Measurements from ENCODE around the gene CCDC24. TPM values are rescaled to one million over a fixed set of nuclear protein-coding genes. Genes with fewer than 3 reads are reported as not detected.

CCDC24 gene
- polyA plus RNA-seq, 3 donors, result 1.8 to 5.9 (median 3.7) TPM

DNA sequence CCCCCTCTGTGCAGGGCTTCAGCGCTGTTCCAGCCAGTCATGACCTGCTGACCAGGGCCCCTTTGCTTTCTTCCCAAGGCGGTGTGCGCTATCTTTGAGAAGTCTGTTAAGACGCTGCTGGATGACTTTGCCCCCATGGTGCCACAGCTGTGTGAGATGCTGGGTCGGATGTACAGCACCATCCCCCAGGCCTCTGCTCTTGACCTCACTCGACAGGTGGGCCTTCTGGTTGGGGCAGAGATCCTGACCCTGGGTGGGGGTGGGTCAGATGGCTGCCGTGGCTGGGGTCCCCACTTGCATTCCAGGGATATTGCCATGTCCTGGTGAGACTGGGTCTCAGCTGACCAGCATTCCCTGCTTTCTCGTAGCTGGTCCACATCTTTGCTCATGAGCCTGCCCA is 30.6 kb upstream of the CCDC24 start:
- H3K27ac ChIP-seq (ENCODE audit: low read depth, low read length), result no peak overlapping the region
- WGBS, 3 donors, result 93 to 95% (median 94%) methylated on average over 8 of the region's 8 CpGs

DNA sequence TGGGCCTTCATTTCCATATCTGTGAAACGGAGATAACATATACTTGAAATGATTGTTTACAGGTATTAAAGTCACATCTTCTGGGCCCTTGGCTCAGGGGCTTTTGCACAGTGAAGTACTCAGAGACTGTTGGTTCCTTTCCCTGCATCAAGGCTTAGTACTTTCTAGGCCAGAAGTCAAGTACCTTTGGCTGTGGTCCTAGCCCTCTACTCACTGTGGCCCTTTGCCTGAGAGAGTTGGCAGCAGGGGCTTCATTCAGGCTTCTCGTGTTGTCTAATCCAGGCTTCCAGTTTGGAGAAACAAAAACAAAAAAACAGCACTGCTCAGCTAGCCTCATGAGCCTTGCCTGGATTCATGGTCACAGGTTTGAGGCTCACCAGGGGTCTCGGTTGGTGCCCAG is 29.7 kb upstream of the CCDC24 start:
- 81 to 91% (median 86%) methylated on average over 3 of the region's 3 CpGs for WGBS, 3 donors
- H3K27ac ChIP-seq (ENCODE audit: low read depth, low read length), result no peak overlapping the region

DNA sequence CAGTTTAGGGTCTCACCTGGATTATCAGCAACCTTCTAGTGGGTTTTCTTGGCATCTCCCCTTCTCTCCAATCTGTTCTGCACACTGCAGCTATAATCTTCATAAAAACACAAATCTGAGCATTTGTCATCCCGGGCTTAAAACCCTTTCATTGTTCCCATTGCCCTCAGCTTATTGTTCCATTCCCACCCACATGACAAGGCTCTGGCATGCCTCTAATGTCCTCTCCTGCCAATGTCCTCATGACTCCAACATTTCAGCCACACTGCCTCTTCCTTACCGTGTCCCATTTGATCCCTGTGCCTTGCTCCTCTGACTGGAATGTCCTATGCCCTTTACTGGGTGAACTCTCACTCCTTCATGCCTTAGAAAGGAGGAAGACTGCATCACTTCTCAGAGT is 29.1 kb upstream of the CCDC24 start:
- no peak overlapping the region for H3K27ac ChIP-seq (ENCODE audit: low read depth, low read length)
- WGBS, 3 donors, result 82 to 92% (median 85%) methylated on average over 2 of the region's 2 CpGs

DNA sequence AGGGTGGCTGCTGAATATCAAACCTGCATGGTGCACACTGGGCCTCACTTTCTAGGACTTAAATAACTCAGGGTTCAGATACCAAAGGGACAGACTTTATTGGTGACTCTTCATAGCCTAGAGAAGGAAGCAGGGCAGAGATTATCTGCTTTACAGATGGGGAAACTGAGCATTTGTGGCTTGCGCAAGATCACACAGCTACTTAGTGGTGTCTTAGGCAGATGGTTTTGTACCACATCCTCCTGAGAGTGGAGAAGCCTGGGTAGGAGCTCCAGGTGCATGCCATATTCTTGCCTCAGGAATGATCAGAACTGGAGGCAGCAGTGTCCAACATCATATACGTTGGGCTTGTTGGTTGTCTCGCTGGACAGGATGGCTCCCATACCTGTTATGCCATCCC is 28.4 kb upstream of the CCDC24 start:
- WGBS, 3 donors, result 84 to 90% (median 84%) methylated on average over 3 of the region's 3 CpGs
- H3K27ac ChIP-seq (ENCODE audit: low read depth, low read length), result no peak overlapping the region

DNA sequence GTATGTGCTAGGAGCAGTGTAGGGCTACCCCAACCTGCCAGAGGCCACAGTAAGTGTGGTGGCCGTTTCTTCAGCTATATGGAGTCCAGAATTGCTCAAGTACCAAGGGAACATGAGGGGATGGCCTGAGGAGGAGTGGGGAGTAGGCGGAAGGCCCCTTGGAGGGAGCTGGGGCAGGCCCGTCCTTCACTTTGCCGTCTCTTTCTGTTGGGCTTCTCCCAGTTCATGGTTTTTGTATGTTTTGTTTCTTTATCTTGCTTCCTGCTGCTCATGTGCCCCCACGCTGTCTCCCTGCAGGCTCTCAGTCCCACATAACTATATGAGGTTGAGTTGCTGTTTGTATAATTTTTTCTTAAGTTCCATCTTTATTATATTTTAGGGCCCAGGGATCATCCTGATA is 27.5 kb upstream of the CCDC24 start:
- WGBS, 3 donors, result 52 to 85% (median 68%) methylated on average over 5 of the region's 5 CpGs
- H3K27ac ChIP-seq (ENCODE audit: low read depth, low read length), result no peak overlapping the region

DNA sequence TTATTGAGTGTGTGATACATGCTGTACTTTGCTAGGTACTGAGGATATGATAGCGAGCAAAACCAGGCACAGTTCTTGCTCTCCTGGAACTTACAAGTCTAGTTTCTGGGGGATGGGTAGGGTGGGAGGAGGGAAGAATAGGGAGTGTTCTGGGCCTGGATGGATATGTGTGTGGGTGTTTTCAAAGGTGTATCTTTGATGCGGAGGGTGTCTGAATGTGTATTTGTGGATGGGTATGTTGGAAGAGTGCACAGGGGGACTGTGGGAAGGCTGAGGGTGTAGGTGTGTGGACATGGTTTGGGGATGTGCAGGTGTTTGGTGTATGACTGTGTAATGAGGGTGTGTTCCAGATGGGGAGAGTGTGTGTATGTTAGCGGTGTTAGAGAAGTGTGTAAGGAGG is 26.1 kb upstream of the CCDC24 start:
- no peak overlapping the region for H3K27ac ChIP-seq (ENCODE audit: low read depth, low read length)
- WGBS, 3 donors, result 86 to 91% (median 90%) methylated on average over 3 of the region's 3 CpGs

DNA sequence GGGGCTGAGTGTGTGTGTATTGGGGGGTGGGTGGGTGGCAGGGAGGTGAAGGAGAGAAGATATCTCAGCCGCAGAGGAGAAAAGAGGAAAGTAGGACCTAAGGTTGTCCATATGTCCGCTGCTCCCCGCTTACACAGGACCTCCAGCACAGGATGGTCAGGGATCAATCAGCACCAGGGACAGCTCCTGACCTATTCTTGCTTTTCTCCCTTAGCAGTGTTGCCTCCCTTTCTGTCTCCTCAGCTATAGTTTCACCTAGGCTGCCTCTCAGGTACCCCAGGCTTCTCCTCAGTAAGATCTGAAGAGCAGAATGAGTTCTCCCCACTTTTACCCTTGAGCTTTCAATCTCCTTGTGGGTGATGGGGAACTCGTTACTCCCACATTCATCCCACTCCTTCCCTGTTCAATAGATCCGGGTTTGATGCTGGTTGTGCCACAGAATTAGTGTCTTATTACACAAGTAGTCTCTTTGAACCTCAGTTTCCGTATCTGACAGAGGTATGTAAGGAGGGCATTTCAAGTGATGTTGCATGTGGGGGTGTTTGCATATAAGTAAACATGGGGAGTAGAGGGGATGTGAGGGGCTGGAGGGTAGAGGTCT is 23.0 kb upstream of the CCDC24 start:
- H3K27ac ChIP-seq (ENCODE audit: low read depth, low read length), result no peak overlapping the region
- 81 to 95% (median 89%) methylated on average over 6 of the region's 6 CpGs for WGBS, 3 donors

DNA sequence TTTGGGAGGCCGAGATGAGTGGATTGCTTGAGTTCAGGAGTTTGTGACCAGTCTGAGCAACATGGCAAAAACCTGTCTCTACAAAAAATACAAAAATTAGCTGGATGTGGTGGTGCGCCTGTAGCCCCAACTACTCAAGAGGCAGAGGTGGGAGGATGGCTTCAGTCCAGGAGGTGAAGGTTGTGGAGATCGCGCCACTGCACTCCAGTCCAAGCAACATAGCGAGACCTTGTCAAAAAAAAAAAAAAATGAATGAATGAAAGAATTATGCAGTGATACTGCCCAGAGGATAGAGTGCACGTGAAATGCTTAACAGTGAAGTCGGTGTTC is 22.0 kb upstream of the CCDC24 start:
- WGBS, 3 donors, result 47 to 60% (median 58%) methylated on average over 7 of the region's 7 CpGs
- no peak overlapping the region for H3K27ac ChIP-seq (ENCODE audit: low read depth, low read length)

DNA sequence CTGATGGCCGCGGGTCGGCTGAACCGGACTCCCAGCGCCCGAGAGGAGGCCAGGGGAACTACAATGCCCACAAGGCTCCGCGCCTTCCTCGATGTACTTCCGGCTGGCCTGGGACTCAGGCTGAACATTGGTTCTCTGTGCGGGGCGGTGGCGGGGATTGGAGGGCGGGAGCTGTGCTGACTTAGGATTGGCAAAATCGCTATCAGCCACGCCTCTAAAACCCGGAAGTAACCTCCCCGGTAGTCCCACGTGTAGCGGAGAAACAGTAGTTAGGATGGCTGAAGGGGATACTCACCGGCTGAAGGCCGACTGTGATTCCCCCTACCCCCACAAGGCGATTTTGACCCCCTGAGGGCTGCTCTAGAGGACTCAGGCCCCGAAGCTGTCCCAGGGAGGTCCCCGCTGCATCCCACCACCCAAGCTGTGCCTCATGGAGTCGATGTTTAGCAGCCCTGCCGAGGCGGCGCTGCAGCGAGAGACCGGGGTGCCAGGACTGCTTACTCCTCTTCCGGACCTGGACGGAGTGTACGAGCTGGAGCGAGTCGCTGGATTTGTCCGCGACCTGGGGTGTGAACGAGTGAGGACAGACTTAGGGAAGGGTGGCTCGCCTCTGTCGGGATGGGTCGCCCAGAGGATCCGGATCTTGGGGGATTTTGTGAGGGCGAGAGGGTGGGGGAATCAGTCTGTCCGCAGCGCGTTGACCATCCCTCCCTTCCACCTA is 21.5 kb upstream of the CCDC24 start, which contains the start of gene DPH2:
TSS of gene DPH2 (plus strand) at position 265 of the 721 bp plus-strand sequence. CDS start at position 431, 166 bp downstream.
- WGBS, 3 donors, result 0 to 1% (median 0%) methylated on average over 47 of the region's 47 CpGs
- H3K27ac ChIP-seq (ENCODE audit: low read depth, low read length), result no peak within 1 kb of the TSS

DNA sequence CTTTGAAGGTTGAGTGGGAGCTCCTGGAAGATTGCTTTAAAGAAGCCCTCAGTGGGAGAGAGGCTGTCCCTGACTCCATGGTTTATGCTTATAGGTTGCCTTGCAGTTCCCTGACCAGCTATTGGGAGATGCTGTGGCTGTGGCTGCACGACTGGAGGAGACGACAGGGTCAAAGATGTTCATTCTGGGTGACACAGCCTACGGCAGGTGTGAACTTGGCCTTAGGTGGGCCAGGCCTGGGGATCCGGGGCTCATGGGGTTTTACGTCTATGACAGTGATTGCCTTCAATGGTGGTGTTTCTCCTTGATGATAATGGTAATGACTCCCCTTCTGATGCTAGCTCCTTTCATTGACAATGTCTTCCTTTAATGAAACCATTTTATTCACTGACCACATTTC is 20.9 kb upstream of the CCDC24 start:
- WGBS, 3 donors, result 50 to 62% (median 52%) methylated on average over 5 of the region's 5 CpGs
- no peak overlapping the region for H3K27ac ChIP-seq (ENCODE audit: low read depth, low read length)

DNA sequence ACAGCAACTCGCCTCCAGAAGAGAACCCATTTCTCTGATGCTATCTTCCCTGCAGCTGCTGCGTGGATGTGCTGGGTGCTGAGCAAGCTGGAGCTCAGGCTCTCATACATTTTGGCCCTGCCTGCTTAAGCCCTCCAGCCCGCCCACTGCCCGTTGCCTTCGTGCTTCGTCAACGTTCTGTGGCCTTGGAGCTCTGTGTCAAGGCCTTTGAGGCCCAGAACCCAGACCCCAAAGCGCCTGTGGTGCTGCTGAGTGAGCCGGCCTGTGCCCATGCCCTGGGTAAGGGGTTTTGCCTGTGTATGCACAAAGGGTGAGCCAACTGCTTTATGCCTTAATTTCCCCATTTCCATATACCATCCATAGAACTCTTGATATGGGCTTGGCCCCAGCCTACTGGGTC is 20.5 kb upstream of the CCDC24 start:
- WGBS, 3 donors, result 68 to 92% (median 91%) methylated on average over 9 of the region's 9 CpGs
- no peak overlapping the region for H3K27ac ChIP-seq (ENCODE audit: low read depth, low read length)

DNA sequence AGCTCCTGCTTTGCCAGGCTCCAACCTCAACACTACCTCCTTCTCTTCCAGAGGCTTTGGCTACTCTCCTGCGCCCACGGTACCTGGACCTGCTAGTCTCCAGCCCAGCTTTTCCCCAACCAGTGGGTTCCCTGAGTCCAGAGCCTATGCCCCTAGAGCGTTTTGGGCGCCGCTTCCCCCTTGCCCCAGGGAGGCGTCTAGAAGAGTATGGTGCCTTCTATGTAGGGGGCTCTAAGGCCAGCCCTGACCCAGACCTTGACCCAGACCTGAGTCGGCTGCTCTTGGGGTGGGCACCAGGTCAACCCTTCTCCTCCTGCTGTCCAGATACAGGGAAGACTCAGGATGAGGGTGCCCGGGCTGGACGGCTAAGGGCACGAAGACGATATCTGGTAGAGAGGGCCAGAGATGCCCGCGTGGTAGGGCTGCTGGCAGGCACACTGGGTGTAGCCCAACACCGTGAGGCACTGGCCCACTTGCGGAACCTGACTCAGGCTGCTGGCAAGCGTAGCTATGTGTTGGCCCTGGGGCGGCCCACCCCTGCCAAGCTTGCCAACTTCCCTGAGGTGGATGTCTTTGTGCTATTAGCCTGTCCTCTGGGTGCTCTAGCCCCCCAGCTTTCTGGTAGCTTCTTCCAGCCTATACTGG is 19.9 kb upstream of the CCDC24 start:
- 92 to 97% (median 96%) methylated on average over 17 of the region's 17 CpGs for WGBS, 3 donors
- no peak overlapping the region for H3K27ac ChIP-seq (ENCODE audit: low read depth, low read length)

DNA sequence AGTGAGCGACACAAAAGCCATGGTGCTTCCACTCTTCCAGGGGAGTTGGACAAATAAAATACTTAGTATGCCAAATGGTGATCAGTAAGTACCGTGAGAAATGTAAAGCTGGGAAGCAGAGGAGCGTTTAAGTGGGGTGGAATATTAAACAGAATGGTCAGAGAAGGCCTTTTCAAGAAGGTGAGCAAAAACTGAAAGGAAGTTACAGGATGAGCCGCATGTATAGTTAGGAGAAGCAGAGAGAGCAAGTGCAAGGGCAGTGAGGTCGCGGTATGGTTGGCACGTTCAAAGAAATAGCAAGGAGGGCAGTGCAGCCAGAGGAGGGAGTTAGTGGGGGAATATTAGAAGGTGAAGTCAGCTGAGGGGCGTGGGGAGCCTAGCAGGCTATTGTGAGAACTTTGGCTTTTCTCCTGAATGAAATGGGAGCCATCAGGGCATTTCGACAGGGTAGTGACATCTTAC is 17.4 kb upstream of the CCDC24 start:
- no peak overlapping the region for H3K27ac ChIP-seq (ENCODE audit: low read depth, low read length)
- 26 to 45% (median 37%) methylated on average over 9 of the region's 9 CpGs for WGBS, 3 donors

DNA sequence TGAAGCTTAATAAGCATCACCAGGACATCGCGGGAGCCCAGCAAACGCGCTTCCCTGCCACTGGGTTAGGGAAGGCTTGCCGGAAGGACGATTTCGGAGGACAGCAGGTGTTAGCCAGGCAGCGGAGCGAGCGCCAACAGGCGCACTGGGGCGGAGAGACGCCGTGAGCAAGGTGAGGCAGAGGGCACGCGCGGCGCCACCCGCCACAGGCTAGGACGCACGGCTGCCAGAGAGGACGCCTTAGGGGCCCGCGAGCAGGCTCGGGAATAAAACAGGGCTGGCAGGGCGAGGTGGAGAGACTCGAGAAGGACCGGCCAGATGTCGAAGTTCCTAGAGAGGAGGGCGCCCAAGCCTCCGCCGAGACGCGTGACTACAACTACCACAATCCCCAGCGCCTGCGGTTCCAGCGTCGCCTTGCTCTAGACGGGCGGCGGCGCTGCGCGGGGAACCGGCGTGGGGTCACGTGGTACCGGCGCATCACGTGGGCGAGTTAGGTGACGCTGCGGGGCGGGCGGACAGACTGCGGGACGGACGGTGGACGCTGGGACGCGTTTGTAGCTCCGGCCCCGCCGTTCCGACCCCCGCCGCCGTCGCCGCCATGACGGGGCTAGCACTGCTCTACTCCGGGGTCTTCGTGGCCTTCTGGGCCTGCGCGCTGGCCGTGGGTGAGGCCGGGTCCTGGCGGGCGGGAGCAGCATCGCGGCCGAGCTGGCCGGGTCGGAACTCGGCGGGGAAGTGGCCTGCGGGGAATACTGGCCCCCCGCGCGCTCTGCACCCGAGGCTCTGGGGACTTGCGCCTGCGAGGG is 16.8 kb upstream of the CCDC24 start, which contains the start of gene ATP6V0B:
TSS of gene ATP6V0B (plus strand) at position 518 of the 806 bp plus-strand sequence. CDS start at position 599, 81 bp downstream.
- H3K27ac ChIP-seq (ENCODE audit: low read depth, low read length), result peak within 1 kb of the TSS; percentile 29
- WGBS, 3 donors, result 0% methylated on average over 78 to 93 of the region's 93 CpGs

DNA sequence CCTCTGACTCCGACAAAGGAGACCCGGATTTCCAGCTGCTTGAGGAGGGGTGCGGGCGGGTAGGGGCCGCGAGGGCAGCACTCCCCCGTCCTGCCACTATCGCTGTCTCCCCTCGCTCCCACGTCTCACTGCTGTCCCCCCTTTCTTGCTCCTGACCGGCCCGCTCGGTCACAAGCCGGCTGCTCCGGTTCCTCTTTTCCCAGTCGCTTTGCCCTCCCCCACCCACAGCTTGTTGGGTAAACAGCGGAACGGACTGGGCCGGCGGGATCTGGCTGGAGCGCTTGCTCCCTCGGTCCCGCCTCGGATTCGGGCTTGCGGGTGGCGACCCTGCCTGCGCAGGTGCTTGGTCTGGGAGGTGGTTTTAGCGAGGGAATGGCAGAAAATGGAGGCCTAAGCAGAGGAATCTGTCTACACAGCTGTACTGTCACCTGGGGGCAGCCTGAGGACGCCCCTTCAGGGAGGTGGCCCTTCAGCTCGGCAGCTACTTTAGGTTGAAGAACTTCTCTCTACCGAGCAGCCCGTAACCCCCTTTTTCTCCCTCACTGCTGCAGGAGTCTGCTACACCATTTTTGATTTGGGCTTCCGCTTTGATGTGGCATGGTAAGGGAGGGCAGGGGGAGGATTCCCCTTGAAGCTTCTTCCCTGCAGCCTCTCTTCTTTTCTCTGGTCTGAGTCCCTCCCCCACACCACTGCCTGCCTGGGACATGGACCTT is 16.0 kb upstream of the CCDC24 start:
- peak overlapping the region; percentile 29 for H3K27ac ChIP-seq (ENCODE audit: low read depth, low read length)
- WGBS, 3 donors, result 1% methylated on average over 34 of the region's 34 CpGs

DNA sequence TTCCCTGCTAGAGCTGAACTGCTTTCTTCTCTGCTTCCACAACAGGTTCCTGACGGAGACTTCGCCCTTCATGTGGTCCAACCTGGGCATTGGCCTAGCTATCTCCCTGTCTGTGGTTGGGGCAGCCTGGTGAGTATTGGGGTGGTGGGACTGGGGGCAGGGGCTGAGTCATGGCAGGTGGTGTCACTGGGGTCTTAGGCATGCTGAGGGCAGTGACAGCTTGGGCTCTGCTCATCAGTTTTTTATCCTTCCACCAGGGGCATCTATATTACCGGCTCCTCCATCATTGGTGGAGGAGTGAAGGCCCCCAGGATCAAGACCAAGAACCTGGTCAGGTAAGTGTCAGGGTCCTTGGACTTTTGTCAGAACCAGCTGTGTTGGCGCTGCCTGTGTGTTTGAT is 15.4 kb upstream of the CCDC24 start:
- H3K27ac ChIP-seq (ENCODE audit: low read depth, low read length), result no peak overlapping the region
- 48 to 87% (median 83%) methylated on average over 4 of the region's 4 CpGs for WGBS, 3 donors

DNA sequence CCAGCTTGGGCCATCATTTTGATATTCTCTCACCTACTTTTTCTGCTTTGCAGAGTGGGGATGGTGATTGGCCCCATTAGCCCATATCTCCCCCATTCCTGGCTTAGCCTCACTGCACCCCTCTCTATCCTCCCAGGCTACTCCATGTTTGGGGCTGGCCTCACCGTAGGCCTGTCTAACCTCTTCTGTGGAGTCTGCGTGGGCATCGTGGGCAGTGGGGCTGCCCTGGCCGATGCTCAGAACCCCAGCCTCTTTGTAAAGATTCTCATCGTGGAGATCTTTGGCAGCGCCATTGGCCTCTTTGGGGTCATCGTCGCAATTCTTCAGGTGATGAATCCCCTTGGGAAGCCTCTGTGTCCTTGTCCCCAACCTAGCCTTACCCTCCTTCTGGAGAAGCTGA is 14.5 kb upstream of the CCDC24 start:
- H3K27ac ChIP-seq (ENCODE audit: low read depth, low read length), result no peak overlapping the region
- 84 to 93% (median 91%) methylated on average over 8 of the region's 8 CpGs for WGBS, 3 donors
